ENCODE data around the gene DHX38.

Gene DHX38

DNA sequence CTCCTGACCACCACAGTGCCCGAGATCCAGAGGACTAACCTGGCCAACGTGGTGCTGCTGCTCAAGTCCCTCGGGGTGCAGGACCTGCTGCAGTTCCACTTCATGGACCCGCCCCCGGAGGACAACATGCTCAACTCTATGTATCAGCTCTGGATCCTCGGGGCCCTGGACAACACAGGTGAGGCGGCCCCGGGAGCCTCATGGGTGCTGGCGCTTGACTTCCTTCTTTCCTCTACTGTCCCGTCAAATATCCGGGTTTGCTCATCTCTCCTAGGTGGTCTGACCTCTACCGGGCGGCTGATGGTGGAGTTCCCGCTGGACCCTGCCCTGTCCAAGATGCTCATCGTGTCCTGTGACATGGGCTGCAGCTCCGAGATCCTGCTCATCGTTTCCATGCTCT lies 13.7 kb downstream of the DHX38 start:
- Mint-ChIP-seq H3K4me1 (no peaks in the 10 kb centered on the region), H3K9me3 (no peaks in the 10 kb centered on the region), H3K4me3 (no peak overlapping the region), H3K27ac (no peak overlapping the region), H3K36me3 (peaks cover 100% of the 10 kb centered on the region)
- no peak for ATAC-seq
- DNase-seq (ENCODE audit: low spot score in 2 of 2) = no peak

DNA sequence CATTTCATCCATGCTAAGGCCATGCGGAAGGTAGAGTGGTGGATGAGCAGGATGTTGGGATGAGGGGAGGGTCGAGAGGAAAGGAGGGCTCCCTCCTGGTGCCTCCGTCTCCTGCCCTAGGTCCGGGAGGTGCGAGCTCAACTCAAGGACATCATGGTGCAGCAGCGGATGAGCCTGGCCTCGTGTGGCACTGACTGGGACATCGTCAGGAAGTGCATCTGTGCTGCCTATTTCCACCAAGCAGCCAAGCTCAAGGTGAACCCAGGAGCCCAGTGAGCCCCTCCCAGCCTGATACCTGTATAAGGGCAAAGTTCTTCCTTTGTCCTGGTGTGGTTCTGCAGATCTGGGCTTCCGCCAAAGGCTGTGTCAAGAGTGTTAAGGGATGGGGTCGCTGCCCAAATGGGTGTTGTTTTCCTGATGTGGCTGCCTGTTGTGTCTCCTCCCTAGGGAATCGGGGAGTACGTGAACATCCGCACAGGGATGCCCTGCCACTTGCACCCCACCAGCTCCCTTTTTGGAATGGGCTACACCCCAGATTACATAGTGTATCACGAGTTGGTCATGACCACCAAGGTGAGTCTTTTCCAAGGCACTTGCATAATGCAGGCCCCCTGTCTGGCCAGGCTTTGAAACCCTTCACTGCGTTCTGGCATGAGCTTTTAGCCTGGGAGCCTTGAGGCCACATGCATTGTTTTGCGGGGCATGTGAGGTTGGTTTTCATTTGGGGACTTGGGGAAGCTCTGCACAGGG lies 14.9 kb downstream of the DHX38 start:
- Mint-ChIP-seq H3K4me3 (no peak overlapping the region), H3K4me1 (no peaks in the 10 kb centered on the region), H3K9me3 (no peaks in the 10 kb centered on the region), H3K27ac (no peak overlapping the region), H3K36me3 (peaks cover 100% of the 10 kb centered on the region)
- ATAC-seq (no peak), DNase-seq (ENCODE audit: low spot score in 2 of 2) (no peak)

DNA sequence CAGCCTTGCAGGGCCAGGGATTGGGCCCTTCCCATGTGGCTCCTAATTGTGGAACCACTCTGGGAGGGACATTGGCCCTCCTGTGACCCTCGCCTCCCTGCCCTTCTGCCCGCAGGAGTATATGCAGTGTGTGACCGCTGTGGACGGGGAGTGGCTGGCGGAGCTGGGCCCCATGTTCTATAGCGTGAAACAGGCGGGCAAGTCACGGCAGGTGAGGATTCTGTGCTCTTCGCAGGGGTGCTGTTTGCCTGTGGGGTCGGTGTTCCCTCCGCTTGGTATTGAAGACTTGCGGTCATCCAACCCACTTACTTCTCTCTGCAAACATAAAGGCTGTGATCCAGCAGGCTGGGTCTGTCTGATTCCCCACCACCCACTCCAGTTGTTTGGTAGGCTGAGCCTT lies 15.7 kb downstream of the DHX38 start:
- Mint-ChIP-seq H3K9me3 (no peaks in the 10 kb centered on the region), H3K36me3 (peaks cover 92% of the 10 kb centered on the region), H3K27ac (no peak overlapping the region), H3K4me1 (no peaks in the 10 kb centered on the region), H3K4me3 (no peak overlapping the region)
- no peak for ATAC-seq
- no peak for DNase-seq (ENCODE audit: low spot score in 2 of 2)

DNA sequence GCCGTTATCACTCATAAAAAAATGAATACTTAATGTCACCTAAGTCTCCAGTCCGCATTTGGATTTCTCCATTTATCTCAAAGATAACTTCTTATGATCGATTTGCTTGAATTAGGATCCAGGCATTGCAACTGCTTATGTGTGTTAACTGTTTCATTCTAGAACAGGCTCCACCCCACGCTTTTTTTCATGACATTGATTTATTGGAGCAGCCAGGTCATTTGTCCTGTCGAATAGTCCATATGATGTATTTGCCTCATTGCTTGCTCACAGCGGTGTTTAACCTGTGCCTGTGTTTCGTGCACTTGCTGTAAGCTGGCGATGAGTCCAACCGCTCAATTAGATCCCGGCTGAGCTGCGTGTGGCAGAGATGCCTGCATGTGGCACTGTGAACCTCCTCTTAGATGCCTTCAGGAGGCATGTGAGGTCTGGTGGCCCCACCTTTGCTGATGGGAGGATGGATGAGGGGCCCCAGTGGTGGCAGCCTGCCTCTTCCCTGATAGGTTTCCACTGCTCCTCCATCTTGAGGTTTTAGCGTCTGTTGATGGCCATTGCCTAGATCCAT lies 16.4 kb downstream of the DHX38 start:
- ATAC-seq (no peak), DNase-seq (ENCODE audit: low spot score in 2 of 2) (no peak)
- Mint-ChIP-seq H3K27ac (no peak overlapping the region), H3K4me3 (no peak overlapping the region), H3K36me3 (peaks cover 84% of the 10 kb centered on the region), H3K9me3 (no peaks in the 10 kb centered on the region), H3K4me1 (no peaks in the 10 kb centered on the region)

DNA sequence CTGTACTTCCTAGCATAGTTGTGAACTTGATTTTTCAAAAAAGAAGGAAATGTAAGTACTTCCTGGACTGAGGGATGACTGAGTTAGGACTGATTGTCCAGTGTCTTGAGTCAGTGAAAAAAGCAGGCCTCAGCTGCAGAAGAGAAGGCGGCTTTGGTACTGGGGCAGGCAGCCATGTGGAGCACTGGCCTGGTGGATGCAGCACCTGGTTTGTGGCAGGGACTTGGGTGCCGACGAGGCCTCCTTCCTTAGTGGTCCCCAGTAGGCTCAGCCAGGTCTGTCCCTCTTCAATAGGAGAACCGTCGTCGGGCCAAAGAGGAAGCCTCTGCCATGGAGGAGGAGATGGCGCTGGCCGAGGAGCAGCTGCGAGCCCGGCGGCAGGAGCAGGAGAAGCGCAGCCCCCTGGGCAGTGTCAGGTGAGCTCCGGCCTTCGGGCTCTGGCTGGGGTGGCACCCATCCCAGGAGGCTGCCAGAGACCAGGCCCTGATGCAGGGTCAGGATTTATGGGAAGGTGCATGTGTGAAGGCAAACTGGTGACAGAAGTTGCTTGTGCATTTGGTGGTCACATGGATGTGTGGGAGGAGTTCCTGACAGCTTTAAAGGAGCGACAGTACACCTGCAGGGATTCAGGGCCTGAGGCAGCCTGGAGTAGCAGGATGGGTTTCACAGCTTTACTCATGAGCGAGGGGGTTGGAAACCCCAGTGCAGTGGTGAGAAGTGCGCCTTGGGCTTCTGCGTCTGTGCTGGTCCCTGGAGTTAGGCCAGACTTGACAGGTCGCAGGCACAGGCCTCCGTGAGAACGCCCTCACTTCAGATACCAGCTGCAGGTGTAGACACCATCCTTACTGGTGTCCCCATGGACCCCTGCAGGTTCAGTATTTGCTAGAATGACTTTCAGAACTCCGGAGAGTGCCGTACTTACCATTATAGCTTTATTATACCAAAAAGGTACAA lies 17.3 kb downstream of the DHX38 start:
- DNase-seq (ENCODE audit: low spot score in 2 of 2) (no peak), ATAC-seq (no peak)
- Mint-ChIP-seq H3K9me3 (no peaks in the 10 kb centered on the region), H3K36me3 (peaks cover 76% of the 10 kb centered on the region), H3K4me3 (no peak overlapping the region), H3K4me1 (no peaks in the 10 kb centered on the region), H3K27ac (no peak overlapping the region)

DNA sequence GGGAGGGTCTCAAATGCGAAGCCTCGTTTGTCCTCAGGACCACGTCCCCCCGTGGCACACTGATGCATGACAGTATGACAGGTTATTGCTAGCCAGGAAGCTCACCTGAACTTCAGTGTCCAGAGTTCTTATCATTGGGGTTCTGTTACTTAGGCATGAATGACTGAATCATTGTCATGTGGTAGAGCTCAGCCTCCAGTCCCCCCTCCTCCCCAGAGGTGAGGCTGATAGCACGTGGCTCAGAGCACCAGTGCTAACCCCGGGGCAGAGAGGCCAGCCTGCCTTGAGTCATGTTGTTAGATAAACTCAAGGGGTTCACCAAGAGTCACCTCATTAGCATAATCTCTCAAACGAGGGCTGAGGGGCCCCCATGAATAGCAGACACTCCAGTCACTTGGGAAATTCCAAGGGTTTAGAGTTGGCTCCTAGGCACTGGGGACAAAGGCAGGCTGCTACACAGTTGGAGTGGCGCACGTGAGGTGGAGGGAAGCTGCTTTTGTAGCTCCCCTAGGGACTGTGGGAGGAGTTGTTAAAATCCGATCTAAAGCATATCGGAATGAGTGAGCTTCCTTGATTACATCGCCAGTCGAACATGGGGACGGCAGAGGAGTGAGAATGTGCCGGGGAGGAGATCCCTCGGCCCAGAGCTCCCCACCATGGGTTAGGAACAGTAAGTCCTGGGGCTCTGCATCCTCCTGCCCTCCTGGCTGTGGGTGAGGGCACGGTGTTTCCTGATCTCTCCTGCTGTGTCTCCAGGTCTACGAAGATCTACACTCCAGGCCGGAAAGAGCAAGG lies 18.2 kb downstream of the DHX38 start:
- Mint-ChIP-seq H3K27ac (no peak overlapping the region), H3K4me1 (no peaks in the 10 kb centered on the region), H3K9me3 (no peaks in the 10 kb centered on the region), H3K4me3 (no peak overlapping the region), H3K36me3 (peaks cover 66% of the 10 kb centered on the region)
- DNase-seq (ENCODE audit: low spot score in 2 of 2) = no peak
- ATAC-seq = peak; percentile 40

DNA sequence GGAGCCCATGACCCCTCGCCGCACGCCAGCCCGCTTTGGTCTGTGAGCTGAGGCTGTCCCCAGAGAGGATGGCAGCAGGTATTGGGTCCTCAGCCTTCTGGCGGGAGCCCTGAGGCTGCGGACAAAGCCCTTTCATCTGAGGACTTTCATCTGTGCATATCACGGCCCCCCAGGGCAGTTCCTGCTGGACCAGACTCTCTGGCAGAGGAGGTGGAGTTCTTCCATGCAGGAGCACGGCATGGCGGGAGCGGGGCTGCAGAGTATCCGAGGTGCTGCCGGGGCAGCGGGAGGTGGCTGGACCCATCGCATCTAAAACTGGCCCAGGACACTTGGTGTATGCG lies 18.8 kb downstream of the DHX38 start:
- ATAC-seq (no peak), DNase-seq (ENCODE audit: low spot score in 2 of 2) (no peak)
- Mint-ChIP-seq H3K4me1 (no peaks in the 10 kb centered on the region), H3K27ac (no peak overlapping the region), H3K9me3 (no peaks in the 10 kb centered on the region), H3K4me3 (no peak overlapping the region), H3K36me3 (peaks cover 61% of the 10 kb centered on the region)

DNA sequence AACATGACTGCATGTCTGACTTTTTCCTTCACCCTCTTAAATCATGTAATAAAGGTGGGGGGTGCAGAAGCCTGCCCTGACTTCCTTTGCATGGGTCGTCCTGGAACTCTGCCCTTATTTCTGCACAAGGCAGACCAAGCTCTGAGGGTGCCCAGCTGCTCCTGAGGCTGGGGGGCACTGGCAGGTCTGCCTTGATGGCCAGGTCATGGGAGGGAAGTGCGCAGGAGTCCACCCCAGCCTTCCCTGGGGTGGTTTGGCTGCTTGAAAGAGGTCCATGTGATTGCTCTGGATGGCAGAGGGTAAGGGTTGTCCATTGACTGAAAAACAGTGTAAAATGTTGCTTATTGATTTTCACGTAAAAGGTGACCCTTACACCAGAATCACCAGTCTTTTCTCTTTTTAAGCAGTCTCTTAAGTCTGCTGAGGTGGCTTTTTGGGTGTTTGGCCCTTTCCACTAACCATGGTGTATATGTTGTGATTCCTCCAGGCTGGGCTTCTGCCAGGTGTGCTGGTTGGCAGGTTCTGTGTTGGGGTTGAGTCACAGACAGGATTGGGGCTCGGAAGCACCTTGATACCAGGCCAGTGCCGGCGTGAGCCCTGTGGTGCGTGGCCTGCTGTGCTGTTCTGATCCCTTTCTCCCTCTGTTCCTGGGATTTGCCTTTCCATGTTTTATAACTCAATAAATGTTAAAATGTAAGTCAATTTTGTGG lies 19.4 kb downstream of the DHX38 start:
- H3K4me1 Mint-ChIP-seq = no peaks in the 10 kb centered on the region
- ATAC-seq = no peak
- no peak for DNase-seq (ENCODE audit: low spot score in 2 of 2)
- H3K4me3 Mint-ChIP-seq = no peak overlapping the region
- peaks cover 54% of the 10 kb centered on the region for H3K36me3 Mint-ChIP-seq
- H3K27ac Mint-ChIP-seq = no peak overlapping the region
- no peaks in the 10 kb centered on the region for H3K9me3 Mint-ChIP-seq

DNA sequence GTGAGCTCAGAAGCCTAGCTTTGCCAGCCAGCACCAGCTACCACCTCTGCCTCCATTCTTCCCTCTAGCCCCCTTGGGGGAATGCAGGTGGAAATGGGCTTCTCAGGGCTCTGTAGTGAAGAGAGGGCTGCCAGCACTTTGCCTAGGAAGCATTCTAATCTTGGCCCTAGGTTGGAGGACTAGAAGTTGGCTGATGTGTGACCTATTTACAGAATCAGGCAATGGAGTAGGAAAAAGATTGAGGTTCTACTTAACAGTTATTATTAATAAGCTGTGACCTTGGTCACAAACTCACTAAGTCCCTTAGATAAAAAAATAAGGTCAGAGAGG lies 19.9 kb downstream of the DHX38 start:
- Mint-ChIP-seq H3K4me1 (no peaks in the 10 kb centered on the region), H3K9me3 (no peaks in the 10 kb centered on the region), H3K36me3 (peaks cover 49% of the 10 kb centered on the region), H3K4me3 (no peak overlapping the region), H3K27ac (no peak overlapping the region)
- DNase-seq (ENCODE audit: low spot score in 2 of 2) (no peak), ATAC-seq (no peak)

DNA sequence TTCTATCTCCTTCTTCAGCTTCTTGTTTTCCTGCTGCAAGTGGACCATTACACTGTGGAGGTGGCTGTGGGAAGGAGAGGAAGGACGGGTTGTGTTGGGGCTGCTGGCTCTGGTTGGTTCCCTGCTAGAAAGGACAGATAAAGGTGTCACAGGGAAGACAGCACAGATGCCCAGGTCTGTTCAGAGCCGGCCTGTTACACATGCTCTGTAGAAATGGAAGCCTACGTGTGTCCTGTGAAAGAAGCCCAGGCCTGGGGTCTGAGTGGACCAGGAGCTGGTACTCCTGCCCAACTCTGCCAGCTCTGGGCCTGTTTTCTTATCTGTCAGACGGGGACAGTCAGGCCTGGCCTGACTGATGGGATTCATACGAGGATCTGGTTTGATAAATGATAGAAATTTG lies 26.4 kb downstream of the DHX38 start:
- no peak for ATAC-seq
- H3K9me3 Mint-ChIP-seq = no peaks in the 10 kb centered on the region
- H3K27ac Mint-ChIP-seq = no peak overlapping the region
- no peaks in the 10 kb centered on the region for H3K4me1 Mint-ChIP-seq
- no peak overlapping the region for H3K4me3 Mint-ChIP-seq
- DNase-seq (ENCODE audit: low spot score in 2 of 2) = no peak
- no peaks in the 10 kb centered on the region for H3K36me3 Mint-ChIP-seq

DNA sequence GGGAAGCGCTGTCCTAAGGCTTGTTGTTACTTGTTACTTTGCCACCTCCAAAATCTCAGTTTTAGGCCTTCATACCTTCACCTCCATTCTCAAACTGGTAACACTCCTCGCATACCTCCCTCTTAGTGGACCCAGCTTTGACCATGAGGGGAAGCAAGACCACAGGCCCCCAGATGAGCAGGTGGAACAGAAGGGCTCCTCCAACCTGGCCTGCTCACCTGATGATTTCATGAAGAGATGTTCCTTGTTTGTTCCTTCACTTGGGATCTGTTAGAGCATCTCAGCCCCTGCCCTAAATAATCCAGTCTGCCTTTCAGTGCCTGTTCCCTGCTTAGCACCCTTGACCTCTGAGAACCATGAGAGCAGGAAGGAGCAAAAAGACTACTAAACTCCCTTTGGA lies 28.7 kb downstream of the DHX38 start:
- peak overlapping the region; percentile 63 for H3K27ac Mint-ChIP-seq
- no peaks in the 10 kb centered on the region for H3K9me3 Mint-ChIP-seq
- no peak overlapping the region for H3K4me3 Mint-ChIP-seq
- no peaks in the 10 kb centered on the region for H3K36me3 Mint-ChIP-seq
- H3K4me1 Mint-ChIP-seq = no peaks in the 10 kb centered on the region
- ATAC-seq (no peak), DNase-seq (ENCODE audit: low spot score in 2 of 2) (no peak)

DNA sequence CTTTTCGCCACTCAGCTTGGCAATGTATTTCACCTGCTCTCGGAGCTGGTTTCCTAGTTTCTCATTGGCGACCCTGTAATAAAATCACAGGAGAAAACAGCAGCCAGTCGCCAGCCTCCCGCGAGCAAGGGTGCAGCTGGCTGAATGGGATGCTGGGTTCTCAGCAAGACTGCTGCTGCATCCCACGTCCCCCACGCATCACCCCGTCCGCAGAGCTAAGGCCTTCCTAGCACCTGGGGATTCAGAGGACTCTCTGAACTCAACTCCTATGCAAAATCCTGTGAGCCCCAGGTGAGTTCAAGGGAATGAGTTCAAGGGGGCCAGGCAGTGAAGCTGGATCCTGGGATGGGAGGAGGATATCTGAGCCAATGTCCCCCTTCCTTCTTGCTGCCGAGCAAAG lies 29.3 kb downstream of the DHX38 start:
- no peak for ATAC-seq
- H3K36me3 Mint-ChIP-seq = no peaks in the 10 kb centered on the region
- no peak for DNase-seq (ENCODE audit: low spot score in 2 of 2)
- H3K27ac Mint-ChIP-seq = peak overlapping the region; percentile 63
- H3K9me3 Mint-ChIP-seq = no peaks in the 10 kb centered on the region
- no peaks in the 10 kb centered on the region for H3K4me1 Mint-ChIP-seq
- H3K4me3 Mint-ChIP-seq = no peak overlapping the region

DNA sequence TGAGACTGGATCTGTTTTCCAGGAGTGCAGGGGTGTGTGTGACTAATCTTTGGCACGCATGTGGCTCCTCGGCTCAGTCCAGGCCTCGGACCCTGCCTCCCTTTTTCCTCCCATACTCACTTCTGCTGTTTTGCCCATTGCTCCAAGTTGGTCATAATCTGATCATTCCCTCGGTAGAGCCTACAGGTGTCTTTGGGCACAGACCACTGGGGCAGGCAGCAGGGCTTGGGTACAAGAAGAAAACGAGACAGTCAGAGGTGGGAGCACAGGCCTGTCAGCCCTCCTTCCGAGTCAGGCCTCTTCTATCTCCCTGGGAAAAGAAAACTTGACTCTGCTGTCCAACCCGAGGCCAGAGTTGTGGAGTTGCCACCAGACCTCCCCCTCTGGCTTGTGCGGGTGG lies 29.8 kb downstream of the DHX38 start:
- Mint-ChIP-seq H3K9me3 (no peaks in the 10 kb centered on the region), H3K4me3 (no peak overlapping the region), H3K36me3 (no peaks in the 10 kb centered on the region), H3K4me1 (no peaks in the 10 kb centered on the region), H3K27ac (peak overlapping the region; percentile 63)
- DNase-seq (ENCODE audit: low spot score in 2 of 2) (no peak), ATAC-seq (no peak)

DNA sequence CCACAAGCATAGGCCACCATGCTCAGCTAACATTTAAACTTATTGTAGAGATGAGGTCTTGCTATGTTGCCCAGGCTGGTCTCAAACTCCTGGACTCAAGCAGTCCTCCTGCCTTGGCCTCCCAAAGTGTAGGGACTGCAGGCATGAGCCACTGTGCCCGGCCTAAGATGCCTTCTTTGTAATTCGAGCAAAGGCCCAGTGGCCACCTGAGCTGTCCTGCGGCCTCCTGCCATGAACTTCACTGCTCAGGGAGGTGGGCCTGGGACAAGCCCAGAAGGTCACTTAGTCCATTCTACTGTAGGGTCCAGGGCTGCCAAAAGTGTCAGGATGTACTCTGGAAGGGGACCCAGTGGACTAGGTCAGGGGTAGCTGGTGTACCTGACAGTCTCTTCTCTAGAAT lies 30.5 kb downstream of the DHX38 start:
- DNase-seq (ENCODE audit: low spot score in 2 of 2) (no peak), ATAC-seq (no peak)
- Mint-ChIP-seq H3K4me3 (no peak overlapping the region), H3K27ac (no peak overlapping the region), H3K36me3 (no peaks in the 10 kb centered on the region), H3K9me3 (no peaks in the 10 kb centered on the region), H3K4me1 (no peaks in the 10 kb centered on the region)

All from stimulated activated effector memory CD8-positive, alpha-beta T cell treated with anti-CD3 and anti-CD28 coated beads, Interleukin-12 subunit alpha, Interleukin-12 subunit beta, amount 100 ng/mL, for 72 hours (primary cell).